ENCODE data around the gene DUSP8. TPM values are rescaled to one million over a fixed set of nuclear protein-coding genes. Genes with fewer than 3 reads are reported as not detected.

The DUSP8 gene
- total RNA-seq, 2 donors from 2014 or later, result 21.8 to 33.9 TPM

- H3K36me3 ChIP-seq, result no peaks in the 10 kb centered on the region
- no peak for TF ChIP-seq CTCF (IDR thresholded peaks at IDR 0.05)
- H3K27me3 ChIP-seq, result peaks cover 10% of the 10 kb centered on the region
- H3K27ac ChIP-seq, result peak overlapping the region; percentile 85
- H3K4me1 ChIP-seq, result peaks cover 7% of the 10 kb centered on the region
- no peaks in the 10 kb centered on the region for H3K9me3 ChIP-seq
- H3K9ac ChIP-seq (ENCODE audit: low read depth in 2 of 2, low read length in 2 of 2), result peak overlapping the region; percentile 53 to 81
- peak; percentile 77 for DNase-seq
- intact Hi-C loops (cut with DNase I), result loop anchor here (5.0 kb wide), 1 partner anchor 86 kb away; no protein-coding TSS in a partner anchor
- H3K4me3 ChIP-seq, result peak overlapping the region; percentile 47
Observed at GRCh38 chr11:1546077-1546535, 26.0 kb downstream of the DUSP8 start.

- H3K36me3 ChIP-seq, result no peaks in the 10 kb centered on the region
- no peak for DNase-seq
- H3K27me3 ChIP-seq, result peaks cover 10% of the 10 kb centered on the region
- intact Hi-C loops (cut with DNase I), result loop anchor here (5.0 kb wide), 1 partner anchor 87 kb away; no protein-coding TSS in a partner anchor
- no peak overlapping the region for H3K4me3 ChIP-seq
- H3K9ac ChIP-seq (ENCODE audit: low read depth in 2 of 2, low read length in 2 of 2), result no peak overlapping the region
- H3K27ac ChIP-seq, result peak overlapping the region; percentile 85
- peaks cover 7% of the 10 kb centered on the region for H3K4me1 ChIP-seq
- H3K9me3 ChIP-seq, result no peaks in the 10 kb centered on the region
- TF ChIP-seq CTCF (IDR thresholded peaks at IDR 0.05), result no peak
Observed at GRCh38 chr11:1545432-1545831, 26.6 kb downstream of the DUSP8 start.

GRCh38 chr11:1544536-1544935 lies 27.5 kb downstream of the DUSP8 start:
- H3K9me3 ChIP-seq, result no peaks in the 10 kb centered on the region
- DNase-seq, result no peak
- H3K9ac ChIP-seq (ENCODE audit: low read depth in 2 of 2, low read length in 2 of 2), result no peak overlapping the region
- intact Hi-C loops (cut with DNase I), result loop anchor here (5.0 kb wide), 1 partner anchor 33 kb away; no protein-coding TSS in a partner anchor
- H3K4me1 ChIP-seq, result peaks cover 7% of the 10 kb centered on the region
- no peak for TF ChIP-seq CTCF (IDR thresholded peaks at IDR 0.05)
- no peak overlapping the region for H3K27ac ChIP-seq
- H3K4me3 ChIP-seq, result no peak overlapping the region
- peaks cover 10% of the 10 kb centered on the region for H3K27me3 ChIP-seq
- no peaks in the 10 kb centered on the region for H3K36me3 ChIP-seq

GRCh38 chr11:1543606-1544263 lies 28.3 kb downstream of the DUSP8 start:
- intact Hi-C loops (cut with DNase I), result loop anchor here (5.0 kb wide), 1 partner anchor 34 kb away; no protein-coding TSS in a partner anchor
- H3K27me3 ChIP-seq, result peaks cover 10% of the 10 kb centered on the region

GRCh38 chr11:1542267-1542666 lies 29.8 kb downstream of the DUSP8 start:
- peak; percentile 60 for DNase-seq
- H3K9ac ChIP-seq (ENCODE audit: low read depth in 2 of 2, low read length in 2 of 2), result no peak overlapping the region
- no peaks in the 10 kb centered on the region for H3K36me3 ChIP-seq
- H3K27me3 ChIP-seq, result peaks cover 7% of the 10 kb centered on the region
- no peaks in the 10 kb centered on the region for H3K9me3 ChIP-seq
- no peak overlapping the region for H3K4me3 ChIP-seq
- H3K4me1 ChIP-seq, result peaks cover 4% of the 10 kb centered on the region
- no peak overlapping the region for H3K27ac ChIP-seq
- no peak for TF ChIP-seq CTCF (IDR thresholded peaks at IDR 0.05)
- intact Hi-C loops (cut with DNase I), result loop anchor here (5.0 kb wide), 1 partner anchor 35 kb away; no protein-coding TSS in a partner anchor

More at GRCh38 chr11:1543606-1544263, 28.3 kb downstream of the DUSP8 start:
- no peaks in the 10 kb centered on the region for H3K9me3 ChIP-seq
- TF ChIP-seq CTCF (IDR thresholded peaks at IDR 0.05), result no peak
- DNase-seq, result no peak
- H3K9ac ChIP-seq (ENCODE audit: low read depth in 2 of 2, low read length in 2 of 2), result no peak overlapping the region
- no peak overlapping the region for H3K27ac ChIP-seq
- H3K36me3 ChIP-seq, result no peaks in the 10 kb centered on the region
- H3K4me1 ChIP-seq, result peaks cover 7% of the 10 kb centered on the region
- H3K4me3 ChIP-seq, result no peak overlapping the region

All from colonic mucosa (tissue), 4 donors.